ENCODE data around the gene F11R.
"Not testable (repeated sequence)": the region's sequence is repeated elsewhere in the genome, so short reads cannot be mapped to it uniquely, and the experiment has no call there.

Gene F11R

GRCh38 chr1:161044535-161044907 lies 23.6 kb upstream of the F11R start:
- DNase-seq (ENCODE audit: low read depth): no peak

GRCh38 chr1:161039546-161039945 lies 18.6 kb upstream of the F11R start:
- no peak for DNase-seq (ENCODE audit: low read depth)

- no peak for DNase-seq (ENCODE audit: low read depth)
Observed at GRCh38 chr1:161039154-161039545, 18.2 kb upstream of the F11R start.

- DNase-seq (ENCODE audit: low read depth): peak; percentile 84
Observed at GRCh38 chr1:161038523-161039153, 17.7 kb upstream of the F11R start, which contains the start of gene TSTD1. Gene TSTD1 (minus strand): TSS chr1:161038964. CDS start chr1:161038889, 75 bp downstream.

GRCh38 chr1:161037661-161038522 lies 16.9 kb upstream of the F11R start:
- no peak for DNase-seq (ENCODE audit: low read depth)

GRCh38 chr1:161033751-161034150 lies 12.8 kb upstream of the F11R start:
- no peak for DNase-seq (ENCODE audit: low read depth)

GRCh38 chr1:161032409-161032808 lies 11.5 kb upstream of the F11R start:
- DNase-seq (ENCODE audit: low read depth): no peak

GRCh38 chr1:161031874-161032273 lies 10.9 kb upstream of the F11R start:
- no peak for DNase-seq (ENCODE audit: low read depth)

GRCh38 chr1:161029466-161029865 lies 8.5 kb upstream of the F11R start:
- not testable (repeated sequence) for DNase-seq (ENCODE audit: low read depth)

GRCh38 chr1:161026954-161027353 lies 6.0 kb upstream of the F11R start:
- not testable (repeated sequence) for DNase-seq (ENCODE audit: low read depth)

GRCh38 chr1:161022432-161022831 lies 1.5 kb upstream of the F11R start:
- DNase-seq (ENCODE audit: low read depth): not testable (repeated sequence)

- DNase-seq (ENCODE audit: low read depth): no peak
Observed at GRCh38 chr1:161021970-161022353, 1.0 kb upstream of the F11R start.

GRCh38 chr1:161021165-161021969 lies 415 bp upstream of the F11R start:
- DNase-seq (ENCODE audit: low read depth): peak; percentile 91

GRCh38 chr1:161019751-161020495 lies 1.0 kb downstream of the F11R start:
- no peak for DNase-seq (ENCODE audit: low read depth)

- not testable (repeated sequence) for DNase-seq (ENCODE audit: low read depth)
Observed at GRCh38 chr1:161019111-161019660, 1.8 kb downstream of the F11R start.

GRCh38 chr1:161018631-161018930 lies 2.4 kb downstream of the F11R start:
- DNase-seq (ENCODE audit: low read depth): no peak

- no peak for DNase-seq (ENCODE audit: low read depth)
Observed at GRCh38 chr1:161017756-161018630, 3.0 kb downstream of the F11R start.

GRCh38 chr1:161017181-161017580 lies 3.8 kb downstream of the F11R start:
- DNase-seq (ENCODE audit: low read depth): not testable (repeated sequence)

GRCh38 chr1:161016683-161017082 lies 4.3 kb downstream of the F11R start:
- DNase-seq (ENCODE audit: low read depth): not testable (repeated sequence)

- DNase-seq (ENCODE audit: low read depth): peak; percentile 55
Observed at GRCh38 chr1:161013488-161014230, 7.3 kb downstream of the F11R start.
